Measurements from ENCODE around the gene KSR2.

DNA sequence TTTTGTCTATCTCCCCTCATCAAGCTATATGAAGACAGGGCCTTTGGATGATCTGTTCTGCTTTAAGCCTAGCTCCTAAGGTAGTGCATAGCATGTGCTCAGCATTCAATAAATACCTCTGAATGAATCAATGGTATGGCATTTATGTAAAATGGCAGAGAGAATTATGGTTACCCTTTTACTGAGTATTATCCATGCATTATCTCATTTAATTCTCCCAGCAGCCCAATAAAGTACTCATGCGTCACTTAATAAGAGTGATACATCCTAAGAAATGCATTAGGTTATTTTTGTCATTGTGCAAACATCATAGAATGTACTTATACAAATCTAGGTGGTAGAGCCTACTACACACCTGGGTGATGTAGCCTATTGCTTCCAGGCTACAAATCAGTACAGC is 269.7 kb downstream of the KSR2 start:
- TF ChIP-seq, protein P1, sequence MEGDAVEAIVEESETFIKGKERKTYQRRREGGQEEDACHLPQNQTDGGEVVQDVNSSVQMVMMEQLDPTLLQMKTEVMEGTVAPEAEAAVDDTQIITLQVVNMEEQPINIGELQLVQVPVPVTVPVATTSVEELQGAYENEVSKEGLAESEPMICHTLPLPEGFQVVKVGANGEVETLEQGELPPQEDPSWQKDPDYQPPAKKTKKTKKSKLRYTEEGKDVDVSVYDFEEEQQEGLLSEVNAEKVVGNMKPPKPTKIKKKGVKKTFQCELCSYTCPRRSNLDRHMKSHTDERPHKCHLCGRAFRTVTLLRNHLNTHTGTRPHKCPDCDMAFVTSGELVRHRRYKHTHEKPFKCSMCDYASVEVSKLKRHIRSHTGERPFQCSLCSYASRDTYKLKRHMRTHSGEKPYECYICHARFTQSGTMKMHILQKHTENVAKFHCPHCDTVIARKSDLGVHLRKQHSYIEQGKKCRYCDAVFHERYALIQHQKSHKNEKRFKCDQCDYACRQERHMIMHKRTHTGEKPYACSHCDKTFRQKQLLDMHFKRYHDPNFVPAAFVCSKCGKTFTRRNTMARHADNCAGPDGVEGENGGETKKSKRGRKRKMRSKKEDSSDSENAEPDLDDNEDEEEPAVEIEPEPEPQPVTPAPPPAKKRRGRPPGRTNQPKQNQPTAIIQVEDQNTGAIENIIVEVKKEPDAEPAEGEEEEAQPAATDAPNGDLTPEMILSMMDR (IDR thresholded peaks at IDR 0.05): no peak
- no peak for TF ChIP-seq POLR2A (IDR thresholded peaks at IDR 0.05)
